Hematopoietic multipotent progenitor cell treated with erythropoietin and hydrocortisone succinate and interleukin-3 and kit ligand, for 6 days (in vitro differentiated cells): ENCODE data around the gene NPB.

ENCODE experiments used
- DNase-seq: peaks from one replicate; pipeline ENCODE4 v3.0.0-alpha.2; 2015

NPB gene

DNA sequence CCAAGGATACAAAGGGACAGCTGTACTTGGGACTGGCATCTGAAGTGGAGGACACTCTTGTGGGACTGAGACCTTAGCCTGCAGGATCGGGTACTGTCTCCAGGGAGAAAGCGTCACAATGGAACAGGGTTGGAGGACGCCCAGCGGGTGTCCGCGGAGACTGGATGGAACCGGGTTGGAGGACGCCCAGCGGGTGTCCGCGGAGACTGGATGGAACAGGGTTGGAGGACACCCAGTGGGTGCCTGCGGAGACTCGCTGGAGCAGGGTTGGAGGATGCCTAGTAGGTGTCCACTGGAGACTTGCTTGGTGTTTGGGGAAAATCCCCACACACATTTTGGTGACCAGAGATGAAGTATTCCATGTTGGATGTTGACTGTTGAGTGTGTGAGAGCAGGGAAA, 45.2 kb downstream of the NPB start, which contains the start of gene MYADML2:
MYADML2 (minus strand) TSS at position 45 of the 400 bp plus-strand sequence. CDS start 5,492 bp downstream, outside the sequence.
- no peak for DNase-seq

DNA sequence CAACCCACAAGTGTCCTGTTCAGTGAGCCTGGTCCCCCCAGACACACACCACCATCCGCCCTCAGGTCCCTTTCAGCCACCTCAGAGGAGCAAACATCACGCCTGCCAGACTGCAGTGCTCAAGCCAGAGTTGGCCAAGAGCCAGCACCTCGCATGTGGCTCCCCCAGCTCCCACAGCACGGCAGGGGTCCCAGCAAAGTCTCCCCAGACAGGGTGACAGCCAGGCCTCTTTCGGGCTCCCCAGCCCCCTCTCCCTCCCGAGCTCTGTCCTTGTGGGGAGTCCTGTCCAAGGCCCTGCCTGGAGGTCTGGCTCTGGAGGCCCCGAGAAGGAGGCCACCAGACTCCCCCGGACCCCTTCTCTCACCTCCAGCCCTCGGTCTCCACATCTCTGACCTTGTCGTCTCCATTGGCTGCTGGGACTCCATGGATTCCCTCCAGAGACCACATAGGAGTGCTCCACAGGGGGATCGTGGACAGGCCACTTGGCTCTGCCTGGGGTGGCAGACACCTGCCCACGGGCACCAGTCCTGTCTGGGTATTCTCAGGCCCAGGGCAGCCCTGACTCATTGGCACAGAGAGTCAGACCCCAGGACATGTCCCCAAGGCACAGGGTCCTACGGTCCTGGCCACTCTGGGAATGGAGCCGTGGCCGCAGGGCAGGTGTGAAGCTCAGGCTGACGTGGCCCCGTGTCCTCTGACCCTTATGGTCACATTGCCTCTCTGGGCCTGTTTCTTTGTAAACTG, 46.8 kb downstream of the NPB start:
- DNase-seq: no peak

DNA sequence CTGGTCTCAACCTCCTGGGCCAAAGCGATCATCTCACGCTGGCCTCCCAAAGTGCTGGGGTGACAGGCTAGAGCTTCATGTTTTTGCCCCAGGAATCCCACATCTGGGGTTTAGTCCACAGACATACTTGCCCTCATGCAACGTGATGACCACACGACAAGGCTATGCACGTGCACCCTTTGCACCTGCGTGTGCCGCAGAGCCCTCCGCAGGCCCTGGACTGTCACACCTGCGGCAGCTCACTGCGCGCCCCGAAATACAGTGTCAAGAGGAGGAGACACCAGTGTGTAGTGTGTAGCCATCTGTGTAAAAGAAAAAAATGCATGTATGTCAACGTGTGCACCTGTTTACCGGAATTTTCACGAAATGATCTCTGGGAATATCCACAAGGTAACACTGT, 48.5 kb downstream of the NPB start:
- DNase-seq: no peak

DNA sequence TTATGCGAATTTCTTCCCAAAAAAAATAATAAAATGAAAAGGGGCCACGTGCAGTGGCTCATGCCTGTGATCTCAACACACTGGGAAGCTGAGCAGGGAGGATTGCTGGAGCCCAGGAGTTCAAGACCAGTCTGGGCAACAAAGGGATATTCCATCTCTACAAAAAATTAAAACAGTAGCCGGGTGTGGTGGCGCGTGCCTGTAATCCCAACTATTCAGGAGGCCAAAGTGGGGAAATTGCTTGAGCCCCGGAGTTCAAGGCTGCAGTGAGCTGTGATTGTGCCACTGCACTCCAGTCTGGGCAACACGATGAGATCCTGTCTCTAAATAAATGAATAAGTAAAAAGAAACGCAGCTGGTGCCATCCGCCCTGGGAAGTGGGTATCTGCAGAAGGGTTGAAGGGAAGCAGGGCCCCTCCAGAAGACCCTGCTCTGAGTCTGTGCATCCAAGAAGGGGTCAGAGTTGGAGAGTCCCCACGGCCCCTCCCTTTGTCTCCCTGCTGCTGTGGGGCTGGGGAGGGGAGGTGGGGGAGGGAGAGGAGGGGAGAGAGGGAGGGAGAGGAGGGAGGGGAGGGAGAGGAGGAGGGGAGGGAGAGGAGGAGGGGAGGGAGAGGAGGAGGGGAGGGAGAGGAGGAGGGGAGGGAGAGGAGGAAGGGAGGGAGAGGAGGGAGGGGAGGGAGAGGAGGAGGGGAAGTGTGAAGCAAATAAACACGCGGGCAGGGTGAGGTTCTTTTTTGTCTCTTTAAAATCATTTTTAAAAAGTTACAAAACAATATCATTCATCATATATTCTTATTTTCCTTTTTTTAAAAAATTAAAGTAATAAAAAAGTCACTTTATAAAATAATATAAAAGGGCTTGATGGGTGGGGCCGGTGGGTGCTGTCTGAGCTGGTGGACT, 50.0 kb downstream of the NPB start:
- DNase-seq: no peak
